RPMI7951 (cell line): ENCODE data around the gene POGK. TPM values are rescaled to one million over a fixed set of nuclear protein-coding genes. Genes with fewer than 3 reads are reported as not detected.
A peak's percentile ranks its signal among the peaks of the same experiment; 100 is the strongest.
"Not testable (repeated sequence)": the region's sequence is repeated elsewhere in the genome, so short reads cannot be mapped to it uniquely, and the experiment has no call there.

Experiments
- DNase-seq: peaks from one replicate; pipeline ENCODE4 v3.0.0-alpha.2; 2012; ENCODE audit warnings: low read depth
- total RNA-seq: library from RNA; depleted of rRNA; stranded (reverse); fragments of >200 nt; shearing (Covaris generic); gene quantifications from 2 replicates; pipeline ENCODE4 v1.2.3, GENCODE V29; 2014

The POGK gene
- total RNA-seq, 1 experiment from 2014 or later, result 18.3 TPM

DNA sequence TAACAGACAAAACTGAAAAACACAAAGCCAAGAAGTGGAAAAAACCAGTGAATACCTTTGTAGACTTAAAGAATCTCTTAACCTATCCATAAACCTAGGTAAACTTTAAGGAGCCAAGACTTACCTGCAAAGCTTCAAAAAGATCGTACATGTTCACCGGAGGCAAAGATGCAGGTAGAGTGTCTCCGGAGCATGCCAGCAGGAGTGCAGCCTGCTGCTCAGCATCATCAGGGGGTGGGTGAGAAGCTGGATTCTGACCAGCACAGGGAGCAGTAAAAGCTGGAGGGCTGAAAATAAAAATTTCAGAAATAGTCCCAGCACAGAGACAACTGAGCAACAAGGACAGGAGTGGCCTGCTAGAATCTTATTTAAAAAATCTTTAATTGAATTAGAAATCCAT lies 18.7 kb downstream of the POGK start:
- no peak for DNase-seq

DNA sequence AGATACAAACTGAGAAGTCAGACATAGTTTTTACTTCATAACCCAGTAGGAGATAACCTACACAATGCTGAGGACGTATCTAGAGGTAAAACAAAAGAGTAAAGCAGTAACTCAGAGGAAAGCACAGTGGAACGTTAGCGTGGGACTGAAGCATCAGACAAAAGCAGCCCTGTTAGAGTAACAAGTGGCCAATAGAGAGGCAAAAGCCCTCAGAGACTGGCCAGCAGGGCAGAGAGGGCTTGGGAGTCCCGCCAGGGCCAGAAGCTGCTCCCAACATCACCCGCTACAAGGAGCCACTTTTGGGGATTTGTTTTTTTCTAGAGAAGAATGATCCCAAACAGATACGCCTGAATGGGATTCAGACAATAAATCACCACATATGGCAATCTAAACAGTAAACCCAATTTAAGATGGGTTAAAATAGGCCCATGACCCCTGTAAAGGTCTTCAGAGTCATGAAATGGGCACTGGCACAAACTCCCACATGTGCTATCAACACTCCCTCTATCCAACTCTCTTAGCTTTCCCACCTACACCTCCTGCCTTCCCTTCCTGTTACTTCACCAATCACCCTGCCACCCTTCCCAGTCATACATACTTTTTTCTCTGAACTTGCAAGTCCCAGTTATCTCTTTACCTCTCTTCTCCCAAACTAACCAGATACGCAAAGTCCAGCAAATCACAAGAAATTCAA lies 19.6 kb downstream of the POGK start:
- DNase-seq, result no peak

DNA sequence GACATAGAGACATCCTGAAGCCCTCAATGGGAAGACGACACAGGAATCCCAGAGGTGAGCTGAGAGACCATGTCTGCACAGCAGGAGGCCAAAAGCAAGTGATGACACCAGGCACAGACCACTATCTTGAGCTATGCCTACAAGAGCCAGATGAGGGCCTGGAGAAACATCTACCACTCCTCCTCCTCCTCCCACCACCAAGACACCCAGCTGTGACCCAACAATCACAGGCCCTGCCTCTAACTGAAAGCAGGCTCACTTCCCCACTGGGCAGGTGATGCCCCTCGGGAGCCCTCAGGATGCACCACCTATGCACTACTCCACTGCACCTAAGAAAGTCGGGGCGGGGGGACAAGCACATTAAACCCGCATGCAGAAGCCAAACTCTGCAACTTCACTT lies 20.3 kb downstream of the POGK start:
- no peak for DNase-seq

DNA sequence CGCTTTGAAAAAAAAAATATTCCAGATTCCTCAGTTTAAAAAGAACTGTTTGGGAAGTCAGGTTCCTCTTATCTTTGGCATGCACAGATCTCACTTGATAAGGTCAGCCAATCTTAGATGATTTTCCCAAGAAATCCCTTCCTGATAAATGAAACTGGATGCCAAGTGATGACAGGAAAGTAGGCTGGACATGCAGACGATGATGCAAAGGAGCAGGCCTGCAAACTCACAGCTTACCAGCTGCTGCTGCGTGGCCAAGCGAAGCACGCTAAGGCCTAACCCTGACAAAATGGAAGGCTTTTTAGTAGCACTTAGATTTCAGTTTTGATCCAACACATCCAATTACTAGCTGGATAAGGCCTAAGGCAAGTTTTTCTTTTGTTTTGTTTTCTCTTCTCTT lies 26.7 kb downstream of the POGK start:
- no peak for DNase-seq

DNA sequence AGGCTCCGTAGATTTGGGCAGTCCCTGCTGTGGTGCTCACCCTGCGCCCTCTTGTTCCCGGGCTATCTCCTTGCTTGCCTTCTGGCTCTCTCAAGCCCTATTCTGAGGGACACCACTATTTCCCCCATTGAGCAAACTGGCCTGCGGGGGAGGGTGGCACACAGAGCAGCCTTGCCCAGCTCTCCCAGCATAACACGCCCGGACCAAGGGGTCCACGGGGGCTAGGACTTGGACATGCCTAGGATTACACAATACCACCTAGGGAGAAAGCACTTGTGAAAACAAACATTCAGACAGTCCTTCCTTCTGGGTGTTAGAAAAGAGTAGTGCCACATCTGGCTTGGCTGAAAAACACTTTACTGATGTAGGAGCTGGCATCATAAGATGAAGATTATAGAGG lies 29.4 kb downstream of the POGK start:
- no peak for DNase-seq

DNA sequence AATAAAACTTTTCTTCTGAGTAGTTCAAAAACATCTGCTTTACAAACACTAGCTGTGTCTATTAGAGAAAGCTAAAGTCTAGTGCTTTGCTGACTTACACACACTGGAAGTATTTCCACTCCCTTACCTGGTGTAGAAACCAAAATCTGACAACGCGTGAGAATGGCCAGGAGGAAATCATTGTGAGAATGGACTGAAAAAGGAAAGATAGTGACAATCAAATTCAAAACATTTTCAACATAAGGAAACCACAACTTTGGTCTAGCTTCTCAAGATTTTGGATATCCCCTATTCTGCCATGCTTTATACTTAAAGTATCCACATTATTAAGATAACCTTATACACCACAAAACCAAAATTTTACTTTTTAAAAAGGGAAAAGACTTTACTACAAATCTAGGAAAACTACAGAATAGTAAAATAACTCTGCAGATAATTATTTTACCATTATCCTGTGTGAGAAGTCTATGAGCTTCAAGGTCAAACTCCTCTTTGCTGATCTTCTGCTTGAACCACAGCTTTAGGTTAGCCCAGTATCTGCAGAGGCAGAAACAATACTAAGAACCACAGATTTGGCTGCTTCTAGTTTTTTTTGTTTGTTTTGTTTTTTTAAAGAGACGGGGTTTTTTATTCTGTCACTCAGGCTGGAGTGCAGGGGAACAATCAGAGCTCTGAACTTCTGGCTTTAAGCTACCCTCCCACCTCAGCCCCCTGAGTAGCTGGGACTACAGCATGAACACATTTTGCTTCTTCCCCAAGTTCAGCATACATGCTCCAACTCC lies 30.2 kb downstream of the POGK start:
- no peak for DNase-seq

DNA sequence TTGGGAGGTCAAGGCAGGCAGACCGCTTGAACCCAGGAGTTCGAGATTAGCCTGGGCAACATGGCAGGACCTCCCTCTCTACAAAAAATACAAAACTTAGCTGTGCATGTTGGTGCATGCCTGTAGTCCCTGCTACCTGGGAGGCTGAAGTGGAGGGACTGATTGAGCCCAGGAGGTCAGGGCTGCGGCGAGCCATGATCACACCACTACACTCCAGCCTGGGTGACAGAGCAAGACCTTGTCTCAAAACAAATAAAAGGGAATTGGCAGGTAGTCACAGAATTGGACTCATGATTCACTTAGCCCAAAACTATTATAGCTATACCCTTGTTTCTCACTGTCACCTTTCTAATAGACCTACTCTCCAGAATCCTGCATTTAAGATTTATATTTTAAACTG lies 31.3 kb downstream of the POGK start:
- DNase-seq, result no peak

DNA sequence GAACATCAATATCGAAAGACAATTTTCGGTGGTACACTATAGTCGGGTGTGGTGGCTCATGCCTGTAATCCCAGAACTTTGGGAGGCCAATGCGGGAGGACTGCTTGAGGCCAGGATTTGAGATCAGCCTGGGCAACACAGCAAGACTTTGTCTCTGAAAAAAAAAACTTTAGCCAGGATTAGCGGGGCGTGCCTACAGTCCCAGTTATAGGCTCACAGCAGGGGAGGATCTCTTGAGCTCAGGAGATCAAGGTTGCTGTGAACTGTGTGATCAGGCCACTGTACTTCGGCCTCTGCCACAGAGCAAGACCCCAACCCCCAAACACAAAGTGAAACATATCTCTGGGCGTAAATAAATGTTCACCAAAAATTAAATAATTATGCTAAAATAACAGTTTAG lies 35.2 kb downstream of the POGK start:
- DNase-seq, result no peak

DNA sequence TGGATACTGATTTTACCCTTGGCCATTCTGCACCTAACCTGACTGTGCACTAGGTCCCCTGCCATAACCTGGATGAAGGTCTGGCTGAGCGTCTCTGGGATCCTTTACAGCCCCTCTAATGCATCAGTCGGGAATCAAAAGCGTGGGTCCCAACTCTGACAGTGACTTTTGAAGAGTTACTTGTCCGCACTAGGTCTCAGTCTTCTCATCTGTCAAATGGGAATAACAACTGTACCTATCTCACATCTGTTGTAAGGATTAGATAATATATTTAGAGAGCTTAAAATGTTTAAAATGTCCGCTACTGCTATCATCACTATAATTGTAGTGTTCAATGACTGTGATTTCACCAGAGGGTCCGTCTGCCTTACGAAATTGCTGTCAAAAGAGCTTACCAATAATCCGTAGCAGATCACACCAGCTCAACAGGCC lies 36.0 kb downstream of the POGK start:
- no peak for DNase-seq

DNA sequence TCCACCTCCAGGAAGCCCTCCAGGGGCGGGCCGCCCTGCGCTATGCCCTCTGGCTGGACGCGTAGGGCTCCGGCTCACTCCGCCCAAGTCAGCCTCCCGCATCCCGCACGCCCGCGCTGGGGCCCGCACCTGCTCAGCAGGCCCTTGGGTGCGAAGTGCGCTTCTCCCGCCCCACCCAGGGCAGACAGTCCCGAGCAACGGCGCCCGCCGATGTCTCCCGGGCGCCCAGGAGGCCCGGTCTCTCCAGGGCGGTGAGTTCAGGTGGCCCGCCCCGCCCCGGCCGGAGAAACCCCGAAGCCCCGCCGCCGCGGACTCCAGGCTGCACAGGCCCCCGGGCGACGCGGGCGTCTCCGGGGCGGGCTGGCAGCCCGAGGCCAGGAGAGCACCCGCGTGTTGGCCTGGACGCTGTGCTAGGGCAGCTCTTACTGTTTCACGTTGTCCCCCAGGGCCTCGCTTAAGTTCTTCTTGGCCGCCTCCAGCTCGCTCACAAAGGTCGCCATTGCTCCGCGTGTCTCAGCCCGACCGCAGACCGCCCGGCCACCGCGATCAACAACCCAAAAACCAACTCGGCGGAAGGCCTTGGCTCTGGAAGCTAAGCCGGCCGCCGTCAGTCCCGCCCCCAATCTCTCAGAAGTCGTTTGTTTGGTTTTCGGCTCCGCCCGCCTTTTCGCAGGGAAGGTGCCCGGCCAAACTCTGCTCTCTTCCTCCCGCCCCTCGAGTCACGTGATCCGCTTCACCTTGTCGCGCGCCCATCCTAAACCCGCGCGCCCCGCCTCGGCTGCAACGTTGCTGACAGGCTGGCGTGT lies 36.7 kb downstream of the POGK start, which contains the start of gene TADA1:
TADA1 (minus strand) TSS at position 531 of the 806 bp plus-strand sequence; CDS start at position 500, 31 bp downstream.
- peak; percentile 97 for DNase-seq

DNA sequence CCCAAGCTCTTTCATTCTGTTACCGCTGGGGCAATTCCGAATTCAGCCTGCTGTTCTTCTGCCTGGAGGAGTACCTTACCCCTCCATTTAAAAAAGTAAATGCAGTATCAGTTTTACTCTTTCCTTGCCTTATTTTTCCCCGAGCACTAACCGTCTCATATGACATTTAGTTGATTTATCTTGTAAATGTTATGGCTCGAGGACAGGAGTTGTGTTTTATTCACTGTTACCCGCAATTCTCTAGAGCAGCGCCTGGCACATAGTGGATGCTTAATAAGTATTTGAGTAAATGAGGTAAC lies 37.2 kb downstream of the POGK start:
- DNase-seq, result no peak

DNA sequence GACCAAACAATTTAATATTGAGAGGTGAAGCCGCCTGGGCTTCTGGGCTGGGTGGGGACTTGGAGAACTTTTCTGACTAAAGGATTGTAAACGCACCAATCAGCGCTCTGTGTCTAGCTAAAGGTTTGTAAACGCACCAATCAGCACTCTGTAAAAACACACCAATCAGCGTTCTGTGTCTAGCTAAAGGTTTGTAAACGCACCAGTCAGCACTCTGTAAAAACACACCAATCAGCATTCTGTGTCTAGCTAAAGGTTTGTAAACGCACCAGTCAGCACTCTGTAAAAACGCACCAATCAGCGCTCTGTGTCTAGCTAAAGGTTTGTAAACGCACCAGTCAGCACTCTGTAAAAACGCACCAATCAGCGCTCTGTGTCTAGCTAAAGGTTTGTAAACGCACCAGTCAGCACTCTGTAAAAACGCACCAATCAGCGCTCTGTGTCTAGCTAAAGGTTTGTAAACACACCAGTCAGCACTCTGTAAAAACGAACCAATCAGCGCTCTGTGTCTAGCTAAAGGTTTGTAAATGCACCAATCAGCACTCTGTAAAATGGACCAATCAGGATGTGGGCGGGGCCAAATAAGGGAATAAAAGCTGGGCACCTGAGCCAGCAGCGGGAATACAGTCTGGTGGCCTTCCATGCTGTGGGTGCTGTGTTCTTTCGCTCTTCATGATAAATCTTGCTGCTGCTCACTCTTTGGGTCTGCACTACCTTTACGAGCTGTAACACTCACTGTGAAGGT lies 39.1 kb downstream of the POGK start:
- DNase-seq, result not testable (repeated sequence)

DNA sequence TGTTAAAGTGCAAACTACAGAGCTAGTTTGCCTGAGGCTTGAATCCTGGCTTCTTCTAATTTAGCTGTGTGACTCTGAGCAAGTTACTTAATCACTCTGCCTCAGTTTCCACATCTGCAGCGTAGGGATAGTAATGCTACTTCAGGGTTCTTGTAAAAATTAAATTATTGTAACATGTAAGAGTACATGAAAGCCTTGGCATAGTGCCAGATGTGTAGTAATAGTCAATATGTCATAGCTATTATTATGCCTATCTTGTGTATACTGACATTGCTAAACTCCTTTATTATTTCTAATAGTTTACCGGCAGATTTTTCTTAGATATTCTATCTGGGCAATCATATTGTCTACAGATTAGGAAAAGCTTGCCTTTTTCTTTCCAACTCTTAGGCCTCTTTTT lies 43.6 kb downstream of the POGK start:
- no peak for DNase-seq

DNA sequence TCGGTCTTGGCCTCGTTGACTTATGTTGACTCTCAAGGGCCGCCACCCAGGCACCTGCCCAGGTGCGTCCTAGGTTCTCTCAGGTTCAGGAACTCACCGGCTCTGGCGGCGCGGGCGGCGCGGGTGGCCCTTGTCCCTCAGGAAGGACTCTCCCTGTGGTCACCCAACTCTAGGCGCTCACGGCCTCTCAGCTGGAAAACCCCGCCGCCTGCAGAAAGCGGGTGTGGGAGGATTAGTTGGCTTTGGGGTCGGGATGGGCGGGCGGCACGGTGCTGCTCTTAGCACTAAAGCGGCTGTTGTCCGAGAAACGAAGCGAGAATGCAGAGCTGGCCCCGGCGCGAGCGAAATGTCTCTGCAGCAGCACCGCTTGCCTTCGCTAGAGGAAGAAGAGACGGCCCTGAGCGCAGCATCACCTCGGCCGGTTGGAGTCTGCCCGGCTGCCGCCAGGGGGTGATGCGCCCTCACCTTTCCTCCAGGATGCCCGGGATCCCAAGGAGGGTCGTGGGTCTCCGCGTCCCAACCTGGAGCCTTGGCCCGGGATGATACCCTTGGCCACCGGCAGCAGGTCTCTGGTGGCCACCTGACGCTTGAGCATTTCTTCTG lies 44.9 kb downstream of the POGK start:
- DNase-seq, result peak; percentile 37

DNA sequence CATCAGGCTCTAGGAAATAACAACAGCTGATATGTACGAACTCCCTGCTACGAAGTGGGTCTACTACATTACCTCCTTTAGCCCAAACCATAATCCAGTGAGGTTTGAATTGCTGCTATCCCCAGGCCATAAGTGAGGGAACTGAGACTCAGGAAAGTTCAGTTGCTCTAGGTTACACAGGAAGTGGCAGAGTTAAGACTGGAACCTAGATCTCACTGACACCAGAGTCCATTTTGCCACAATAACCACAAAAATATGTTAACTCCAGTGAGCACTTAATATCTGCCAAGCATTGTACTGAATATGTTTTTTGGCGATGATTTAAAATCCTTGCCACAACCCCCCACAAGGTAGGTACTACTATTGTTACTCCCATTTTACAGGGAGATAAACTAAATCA lies 45.7 kb downstream of the POGK start:
- DNase-seq, result no peak

DNA sequence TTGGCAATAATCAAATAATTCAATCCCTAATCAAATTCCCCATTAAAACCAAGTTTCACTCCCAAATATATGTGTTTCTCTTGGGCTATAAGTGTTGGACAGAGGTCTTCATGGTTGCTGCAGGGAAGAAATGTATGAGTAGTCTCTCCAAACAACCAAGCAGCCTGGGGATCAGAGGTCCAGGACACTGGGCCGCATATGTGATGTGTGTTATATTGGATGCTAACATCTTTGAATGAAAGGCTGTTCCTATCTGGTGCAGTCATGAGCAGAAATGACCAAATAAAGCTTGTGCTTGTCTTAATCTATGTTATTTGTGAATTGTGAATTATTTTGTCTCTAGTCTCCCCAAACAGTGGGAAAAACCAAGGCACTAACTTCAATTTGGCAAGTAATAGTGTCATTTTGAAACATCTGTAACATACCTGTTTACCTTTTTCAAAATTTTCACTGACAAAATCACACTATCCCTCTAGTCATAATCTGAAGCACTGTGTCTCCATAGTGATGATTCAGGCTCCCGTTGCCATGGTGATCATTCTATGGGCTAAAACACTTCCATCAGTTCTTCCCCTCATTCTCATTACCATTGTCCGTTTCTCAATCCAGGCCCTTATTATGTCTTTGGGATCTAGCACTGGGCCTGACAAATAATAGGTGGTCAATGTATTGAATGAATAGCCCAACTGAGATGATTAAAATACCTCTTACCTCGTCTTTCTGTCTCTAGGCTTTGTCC lies 49.3 kb downstream of the POGK start:
- no peak for DNase-seq

DNA sequence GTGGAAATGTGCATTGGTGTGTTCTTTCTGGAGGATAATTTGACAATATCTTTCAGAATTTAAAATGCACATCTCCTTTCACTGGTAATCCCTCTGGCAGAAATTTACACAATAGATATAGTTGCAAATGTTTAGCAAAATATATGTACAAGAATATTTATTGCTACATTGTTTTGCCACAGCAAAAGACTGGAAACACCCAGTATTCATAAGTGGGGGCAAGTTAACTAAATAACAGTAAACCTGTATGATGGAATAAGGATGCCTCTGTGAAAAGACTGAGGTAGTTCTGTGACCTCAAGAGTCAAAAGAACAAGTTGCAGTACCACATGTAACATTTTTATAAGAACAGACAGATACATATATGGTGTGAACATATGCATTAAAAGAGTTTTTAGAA lies 50.5 kb downstream of the POGK start:
- DNase-seq, result no peak

DNA sequence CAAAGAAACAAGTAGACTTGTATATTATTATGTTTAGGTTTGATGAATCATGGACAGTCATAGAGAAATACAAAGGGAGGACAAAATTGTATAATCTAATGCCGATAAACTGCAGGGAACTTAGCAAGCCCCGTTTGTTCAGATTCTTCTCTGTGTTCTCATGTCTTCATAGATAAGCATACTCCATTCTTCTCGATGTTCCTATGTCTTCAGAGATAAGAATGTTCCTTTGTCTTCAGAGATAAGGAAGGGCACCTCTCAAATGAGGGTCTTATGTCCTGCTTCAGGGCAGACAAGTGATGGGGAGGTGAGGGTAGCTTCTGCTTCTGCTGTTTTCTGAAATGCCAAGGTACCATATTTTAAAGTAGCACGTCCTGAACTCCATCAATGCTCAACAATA lies 56.5 kb downstream of the POGK start:
- no peak for DNase-seq

DNA sequence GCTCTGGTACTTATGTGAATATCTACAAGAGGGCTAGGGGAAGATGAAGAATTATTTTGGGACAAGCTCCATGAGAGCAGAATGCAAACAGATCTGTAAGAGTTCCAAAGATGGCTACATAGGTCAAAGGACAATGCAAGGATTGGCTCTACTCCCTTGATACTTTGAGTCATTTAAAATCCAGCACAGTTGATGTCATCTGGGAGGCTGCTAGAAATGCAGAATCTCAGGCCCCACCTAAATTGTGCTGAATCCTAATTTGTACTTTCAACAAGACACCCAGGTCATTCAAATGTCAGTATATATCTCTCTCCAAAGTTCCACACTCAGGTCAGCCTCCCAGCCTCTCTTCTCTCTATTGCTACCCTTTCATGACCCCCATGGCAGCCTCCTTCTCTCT lies 60.5 kb downstream of the POGK start:
- no peak for DNase-seq

DNA sequence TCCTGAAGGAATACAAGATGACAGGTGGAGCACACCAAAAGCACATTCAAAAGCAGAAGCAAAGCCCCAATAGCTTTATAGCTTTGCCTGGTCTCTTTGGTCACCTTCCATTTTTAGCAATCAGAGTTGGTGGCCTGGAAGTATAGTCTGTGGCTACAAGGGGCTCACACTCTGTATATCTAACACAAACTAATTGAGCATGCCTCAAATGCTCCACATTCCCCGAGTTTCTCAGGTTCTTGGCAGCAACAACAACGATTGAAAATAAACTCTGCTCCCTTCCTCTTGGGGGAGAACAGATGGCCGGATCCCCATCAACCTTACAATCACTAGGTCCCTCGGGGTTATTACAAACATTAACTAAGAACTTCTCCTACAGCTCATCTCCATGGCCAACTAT lies 61.7 kb downstream of the POGK start:
- DNase-seq, result peak; percentile 17

DNA sequence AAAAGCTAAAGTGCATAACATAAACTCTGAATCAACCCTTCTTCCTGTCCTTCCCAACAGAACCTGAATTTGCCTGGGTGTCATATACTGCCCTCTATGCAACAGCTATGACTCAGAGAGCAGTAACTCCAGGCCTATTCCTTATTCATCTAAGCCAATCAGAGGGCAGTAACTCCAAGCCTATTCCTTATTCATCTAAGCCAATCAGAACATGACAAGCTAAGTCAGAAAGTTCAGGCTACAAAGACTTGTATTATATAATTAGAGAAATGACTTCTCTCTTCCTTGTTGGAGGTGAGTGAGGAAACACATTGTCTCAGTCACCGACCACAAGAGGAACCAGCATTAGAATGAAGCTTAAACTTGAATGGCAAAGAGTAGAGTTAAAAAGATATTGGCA lies 63.0 kb downstream of the POGK start:
- peak; percentile 70 for DNase-seq
